Tibial artery (tissue), 4 donors: ENCODE measurements around the gene MANEA.
"Not testable (repeated sequence)": the region's sequence is repeated elsewhere in the genome, so short reads cannot be mapped to it uniquely, and the experiment has no call there.

Experiments
- DNase-seq, 2 donors: peaks; one replicate each; pipeline ENCODE4 v3.0.0-alpha.2; 2019
- H3K27ac ChIP-seq, 2 donors: fragments of 200-600 bp; sonication (generic) in 1 of 2; 1 replicate in 1 of 2; 2 replicates in 1 of 2; pipeline ENCODE4 v1.5.1; 2018 to 2019; ENCODE audit warnings: mild to moderate bottlenecking in 1 of 2
- H3K27me3 ChIP-seq, 2 donors: fragments of 200-600 bp; sonication (generic) in 1 of 2; one replicate each; pipeline versions ENCODE4 v1.5.1 to v1.6.0; 2016 to 2019
- H3K36me3 ChIP-seq, 3 donors: fragments of 200-600 bp; sonication (generic) in 2 of 3; one replicate each; pipeline ENCODE4 v1.5.1; 2016 to 2019; ENCODE audit warnings: mild to moderate bottlenecking in 2 of 3
- H3K4me1 ChIP-seq, 4 donors: fragments of 200-600 bp; sonication (generic) in 2 of 4; 1 replicate in 3 of 4; 2 replicates in 1 of 4; pipeline ENCODE4 v1.5.1; 2016 to 2019
- H3K4me3 ChIP-seq, 2 donors: fragments of 200-600 bp; sonication (generic) in 1 of 2; 1 replicate in 1 of 2; 2 replicates in 1 of 2; pipeline ENCODE4 v1.5.1; 2018 to 2019; ENCODE audit warnings: mild to moderate bottlenecking in 2 of 2
- H3K9me3 ChIP-seq, 3 donors: fragments of 200-600 bp; sonication (generic) in 1 of 3; one replicate each; pipeline ENCODE4 v1.5.1; 2016 to 2019
- CTCF ChIP-seq, 2 experiments: fragments of 200-600 bp in 1 of 2; fragments of 450-650 bp in 1 of 2; IDR thresholded peaks; one replicate each; pipeline ENCODE4 v1.5.1; 2017 to 2019; ENCODE audit warnings: antibody characterized with exemption in 2 of 2, mild to moderate bottlenecking in 1 of 2, moderate library complexity in 1 of 2
- intact Hi-C: fragments of 100-400 bp; cut with DNase I; formaldehyde crosslinking; loops from one replicate; pipeline ENCODE4 v1.15.0; 2023; ENCODE audit warnings: low total_unique reads

Gene MANEA

GRCh38 chr6:95551678-95552324, 25.5 kb upstream of the MANEA start:
- Histone ChIP-seq H3K27me3 (no peaks in the 10 kb centered on the region), H3K36me3 (peaks cover 0 to under 1% (median 0%) of the 10 kb centered on the region in 3 donors), H3K27ac (no peak overlapping the region), H3K9me3 (no peaks in the 10 kb centered on the region), H3K4me3 (no peak overlapping the region), H3K4me1 (no peaks in the 10 kb centered on the region)
- intact Hi-C loops, result no loop called here
- TF ChIP-seq CTCF (IDR thresholded peaks at IDR 0.05), result no peak
- no peak for DNase-seq

DNA sequence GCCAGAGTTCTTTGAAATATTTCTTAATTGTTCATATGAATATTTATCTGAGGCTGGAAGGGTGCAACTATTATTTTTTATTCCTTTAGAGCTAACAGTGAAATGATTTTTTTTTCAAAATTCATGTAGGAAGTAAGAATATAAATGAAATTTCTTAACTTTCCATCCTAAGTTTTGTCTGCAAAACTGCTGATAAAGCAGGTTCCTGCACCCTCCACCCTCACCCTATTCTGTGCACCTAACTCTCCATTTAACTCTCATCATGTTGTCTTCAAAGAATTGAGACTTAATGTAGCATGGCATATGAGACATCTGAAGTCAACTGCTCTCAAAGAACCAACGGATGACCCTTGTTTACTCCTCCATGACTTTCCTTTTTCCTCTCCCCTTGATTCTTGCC, 23.5 kb upstream of the MANEA start:
- Histone ChIP-seq H3K4me1 (no peaks in the 10 kb centered on the region), H3K36me3 (peaks cover 0 to 7% (median 6%) of the 10 kb centered on the region in 3 donors), H3K4me3 (no peak overlapping the region), H3K27me3 (no peaks in the 10 kb centered on the region), H3K9me3 (no peaks in the 10 kb centered on the region), H3K27ac (no peak overlapping the region)
- DNase-seq, result no peak
- intact Hi-C loops, result no loop called here
- no peak for TF ChIP-seq CTCF (IDR thresholded peaks at IDR 0.05)

DNA sequence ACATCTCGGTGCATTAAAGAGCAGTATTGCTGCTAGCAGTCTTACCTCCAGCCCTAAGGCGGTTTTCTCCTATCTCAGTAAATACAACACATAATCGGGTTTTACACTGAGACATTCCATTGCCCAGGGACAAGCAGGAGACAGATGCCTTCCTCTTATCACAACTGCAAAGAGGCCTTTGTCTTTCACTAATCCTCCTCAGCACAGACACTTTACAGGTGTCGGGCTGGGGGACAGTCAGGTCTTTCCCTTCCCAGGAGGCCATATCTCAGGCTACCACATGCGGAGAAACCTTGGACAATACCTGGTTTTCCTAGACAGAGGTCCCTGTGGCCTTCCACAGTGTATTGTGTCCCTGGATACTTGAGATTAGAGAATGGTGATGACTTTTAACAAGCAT, 16.4 kb upstream of the MANEA start:
- H3K27ac ChIP-seq, H3K36me3 ChIP-seq, DNase-seq, H3K4me1 ChIP-seq, H3K27me3 ChIP-seq, H3K9me3 ChIP-seq, intact Hi-C loops, H3K4me3 ChIP-seq: not testable (repeated sequence)

DNA sequence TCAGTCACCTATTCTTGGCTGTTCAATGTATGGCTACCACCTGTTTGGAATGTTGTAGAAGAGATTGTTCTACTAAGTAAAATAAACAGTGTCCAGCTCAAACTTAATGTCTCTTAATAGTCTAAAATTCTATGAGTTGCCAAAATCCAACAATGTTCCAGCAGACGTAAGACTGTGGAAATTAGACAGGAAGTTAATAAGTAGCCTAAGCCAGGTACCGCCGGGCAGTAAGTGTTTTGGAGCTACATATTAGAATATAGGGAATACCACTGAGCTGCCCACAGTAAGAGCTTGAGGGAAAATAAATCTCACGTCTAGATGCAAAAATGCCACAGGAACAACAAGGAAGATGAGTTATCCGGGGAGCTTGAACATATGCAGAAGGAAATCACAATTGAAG, 7.8 kb upstream of the MANEA start:
- H3K4me3 ChIP-seq, result no peak overlapping the region
- H3K27me3 ChIP-seq, result no peaks in the 10 kb centered on the region
- H3K36me3 ChIP-seq, result no peaks in the 10 kb centered on the region
- no peak overlapping the region for H3K27ac ChIP-seq
- no peak for DNase-seq
- intact Hi-C loops, result no loop called here
- H3K4me1 ChIP-seq, result peaks cover 0 to 5% (median 0%) of the 10 kb centered on the region in 4 donors
- TF ChIP-seq CTCF (IDR thresholded peaks at IDR 0.05), result no peak
- no peaks in the 10 kb centered on the region for H3K9me3 ChIP-seq

GRCh38 chr6:95572098-95572497, 5.2 kb upstream of the MANEA start:
- no peaks in the 10 kb centered on the region for H3K27me3 ChIP-seq
- H3K4me3 ChIP-seq, result no peak overlapping the region
- DNase-seq, result no peak
- H3K4me1 ChIP-seq, result peaks cover 0 to 22% (median 0%) of the 10 kb centered on the region in 4 donors
- no peak for TF ChIP-seq CTCF (IDR thresholded peaks at IDR 0.05)
- H3K36me3 ChIP-seq, result no peaks in the 10 kb centered on the region
- no peak overlapping the region for H3K27ac ChIP-seq
- H3K9me3 ChIP-seq, result no peaks in the 10 kb centered on the region
- intact Hi-C loops, result no loop called here

DNA sequence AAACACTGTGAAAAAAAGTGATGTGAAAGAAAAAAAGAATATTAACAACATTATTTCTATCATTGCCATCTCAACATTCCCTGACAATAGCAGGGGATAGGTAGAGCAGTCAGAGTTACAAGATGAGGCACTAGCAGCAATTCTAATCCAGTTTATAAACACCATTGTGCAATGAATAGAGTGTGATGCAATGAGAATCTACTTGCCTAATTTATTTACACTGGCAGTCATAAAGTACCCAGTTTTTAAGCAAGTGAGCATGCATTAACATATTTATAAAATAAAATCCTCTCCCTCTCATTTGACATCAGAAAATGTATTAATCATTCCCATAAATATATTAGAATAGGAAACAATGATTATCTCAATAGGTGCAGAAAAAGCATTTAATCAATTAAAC, 2.5 kb upstream of the MANEA start:
- H3K4me3 ChIP-seq, result peak overlapping the region; percentile 10 to 67
- no peaks in the 10 kb centered on the region for H3K36me3 ChIP-seq
- intact Hi-C loops, result no loop called here
- TF ChIP-seq CTCF (IDR thresholded peaks at IDR 0.05), result no peak
- no peaks in the 10 kb centered on the region for H3K9me3 ChIP-seq
- no peak for DNase-seq
- no peak overlapping the region for H3K27ac ChIP-seq
- peaks cover 0 to 39% (median 5%) of the 10 kb centered on the region in 4 donors for H3K4me1 ChIP-seq
- no peaks in the 10 kb centered on the region for H3K27me3 ChIP-seq
